Measurements from ENCODE around the gene POLR1G. TPM values are rescaled to one million over a fixed set of nuclear protein-coding genes. Genes with fewer than 3 reads are reported as not detected.

The POLR1G gene
- total and polyA plus RNA-seq, 9 of the 15 experiments (the other 6 are each of a cell fraction or from before 2014, with no cell fraction given), result 3.0 to 50.1 (median 27.4) TPM

DNA sequence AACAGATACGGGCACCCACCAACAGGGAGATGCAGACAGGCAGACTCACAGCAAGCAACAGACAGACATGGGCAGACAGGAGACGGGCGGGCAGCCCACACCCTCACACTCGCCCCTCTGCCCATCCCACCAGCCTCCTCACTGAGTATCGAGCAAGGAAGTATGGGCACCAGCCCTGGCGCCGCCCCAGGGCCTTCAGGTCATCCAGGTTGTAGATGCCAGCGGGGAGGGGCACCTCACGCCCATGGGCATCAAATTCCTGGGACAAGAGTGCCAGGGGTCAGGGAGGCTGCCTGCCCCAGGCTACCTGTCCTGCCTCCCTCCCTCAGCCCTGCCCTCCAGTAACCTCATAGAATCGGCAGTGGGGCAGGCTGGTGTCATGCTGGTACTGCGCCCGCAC, 41.7 kb upstream of the POLR1G start:
- DNase-seq (ENCODE audit: extremely low read depth in 1 of 4, low spot score in 3 of 4) (no peak), ATAC-seq (no peak), FAIRE-seq (no peak)
- Histone ChIP-seq H3K36me3 (ENCODE audit: control insufficient read depth, insufficient read depth, low read length) (peaks cover 60% of the 10 kb centered on the region), H3K4me2 (ENCODE audit: insufficient read depth, low read length) (no peak overlapping the region), H3K27me3 (ENCODE audit: control insufficient read depth in 2 of 2, insufficient read depth in 2 of 2, low read length in 2 of 2) (no peaks in the 10 kb centered on the region), H3K9me3 (replicated peaks; ENCODE audit: control insufficient read depth, insufficient read depth, low read depth, low read length) (no peaks in the 10 kb centered on the region), H3K27ac (ENCODE audit: extremely low read depth, low read depth, low read length) (no peak overlapping the region), H3K9me1 (ENCODE audit: control insufficient read depth, insufficient read depth, low read length) (no peaks in the 10 kb centered on the region), H4K20me1 (replicated peaks; ENCODE audit: control insufficient read depth, insufficient read depth, low read length) (0 out of 2 replicates have a peak, but pooled peaks cover 3% of the 10 kb centered on the region), H3K9ac (ENCODE audit: insufficient read depth in 1 of 2, low read depth in 2 of 2, low read length in 2 of 2) (0 out of 4 replicates have a peak overlapping the region, but pooled peaks of 1 of the 2 experiments have one; percentile 4), H3K79me2 (ENCODE audit: control insufficient read depth, insufficient read depth, low read length) (peaks cover 12% of the 10 kb centered on the region), H2AFZ (ENCODE audit: low read depth, low read length) (no peak overlapping the region), H3K4me1 (replicated peaks in 1 of 2; ENCODE audit: control insufficient read depth in 2 of 2, insufficient read depth in 2 of 2, low read length in 2 of 2) (peaks cover 4 to 31% of the 10 kb centered on the region in 2 experiments; a peak in 3 of 5 replicates), H3K4me3 (no peak overlapping the region)
- WGBS (ENCODE audit: insufficient coverage, low coverage, missing lambda C conversion rate), result 96% methylated on average over 11 of the region's 12 CpGs
- POLR2A ChIA-PET, result no interaction called here
- TF ChIP-seq, protein P1, sequence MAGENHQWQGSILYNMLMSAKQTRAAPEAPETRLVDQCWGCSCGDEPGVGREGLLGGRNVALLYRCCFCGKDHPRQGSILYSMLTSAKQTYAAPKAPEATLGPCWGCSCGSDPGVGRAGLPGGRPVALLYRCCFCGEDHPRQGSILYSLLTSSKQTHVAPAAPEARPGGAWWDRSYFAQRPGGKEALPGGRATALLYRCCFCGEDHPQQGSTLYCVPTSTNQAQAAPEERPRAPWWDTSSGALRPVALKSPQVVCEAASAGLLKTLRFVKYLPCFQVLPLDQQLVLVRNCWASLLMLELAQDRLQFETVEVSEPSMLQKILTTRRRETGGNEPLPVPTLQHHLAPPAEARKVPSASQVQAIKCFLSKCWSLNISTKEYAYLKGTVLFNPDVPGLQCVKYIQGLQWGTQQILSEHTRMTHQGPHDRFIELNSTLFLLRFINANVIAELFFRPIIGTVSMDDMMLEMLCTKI (IDR thresholded peaks at IDR 0.05; ENCODE audit: partially characterized antibody), result no peak
- TF ChIP-seq, protein P2, sequence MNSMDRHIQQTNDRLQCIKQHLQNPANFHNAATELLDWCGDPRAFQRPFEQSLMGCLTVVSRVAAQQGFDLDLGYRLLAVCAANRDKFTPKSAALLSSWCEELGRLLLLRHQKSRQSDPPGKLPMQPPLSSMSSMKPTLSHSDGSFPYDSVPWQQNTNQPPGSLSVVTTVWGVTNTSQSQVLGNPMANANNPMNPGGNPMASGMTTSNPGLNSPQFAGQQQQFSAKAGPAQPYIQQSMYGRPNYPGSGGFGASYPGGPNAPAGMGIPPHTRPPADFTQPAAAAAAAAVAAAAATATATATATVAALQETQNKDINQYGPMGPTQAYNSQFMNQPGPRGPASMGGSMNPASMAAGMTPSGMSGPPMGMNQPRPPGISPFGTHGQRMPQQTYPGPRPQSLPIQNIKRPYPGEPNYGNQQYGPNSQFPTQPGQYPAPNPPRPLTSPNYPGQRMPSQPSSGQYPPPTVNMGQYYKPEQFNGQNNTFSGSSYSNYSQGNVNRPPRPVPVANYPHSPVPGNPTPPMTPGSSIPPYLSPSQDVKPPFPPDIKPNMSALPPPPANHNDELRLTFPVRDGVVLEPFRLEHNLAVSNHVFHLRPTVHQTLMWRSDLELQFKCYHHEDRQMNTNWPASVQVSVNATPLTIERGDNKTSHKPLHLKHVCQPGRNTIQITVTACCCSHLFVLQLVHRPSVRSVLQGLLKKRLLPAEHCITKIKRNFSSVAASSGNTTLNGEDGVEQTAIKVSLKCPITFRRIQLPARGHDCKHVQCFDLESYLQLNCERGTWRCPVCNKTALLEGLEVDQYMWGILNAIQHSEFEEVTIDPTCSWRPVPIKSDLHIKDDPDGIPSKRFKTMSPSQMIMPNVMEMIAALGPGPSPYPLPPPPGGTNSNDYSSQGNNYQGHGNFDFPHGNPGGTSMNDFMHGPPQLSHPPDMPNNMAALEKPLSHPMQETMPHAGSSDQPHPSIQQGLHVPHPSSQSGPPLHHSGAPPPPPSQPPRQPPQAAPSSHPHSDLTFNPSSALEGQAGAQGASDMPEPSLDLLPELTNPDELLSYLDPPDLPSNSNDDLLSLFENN (IDR thresholded peaks at IDR 0.05; ENCODE audit: low read depth in 2 of 2, low read length in 2 of 2), result no peak
- TF ChIP-seq ETS2 (tag; IDR thresholded peaks at IDR 0.05; ENCODE audit: borderline replicate concordance, poor library complexity, severe bottlenecking) (no peak), NCOA4 (IDR thresholded peaks at IDR 0.05; ENCODE audit: partially characterized antibody) (no peak)
- no TSS peak for BruUV-seq (replicated peaks)
- in situ Hi-C loops (cut with MboI), result no loop called here
- CTCF ChIA-PET (ENCODE audit: low intra/inter-chr PET ratio), result no interaction called here
- intact Hi-C loops (cut with micrococcal nuclease), result no loop called here

All from K562 (cell line).